SH-SY5Y (cell line): ENCODE results near the gene OR8G5.

Experiments used
- GATA2 ChIP-seq: IDR thresholded peaks from 2 replicates; pipeline ENCODE4 v1.6.1; 2011; ENCODE audit warnings: mild to moderate bottlenecking, low read depth, low read length
- GATA3 ChIP-seq: IDR thresholded peaks from 2 replicates; pipeline ENCODE4 v1.6.1; 2011; ENCODE audit warnings: low read depth, mild to moderate bottlenecking, low read length, moderate library complexity

- TF ChIP-seq GATA3 (no peak), GATA2 (no peak)
Measured at GRCh38 chr11:124297921-124298320, 41.7 kb downstream of the OR8G5 start.
